Astrocyte (in vitro differentiated cells and primary cell): Measurements from ENCODE around the gene ZNF628.

Experiments used
- CTCF ChIP-seq: IDR thresholded peaks from 2 replicates; pipeline ENCODE4 v1.5.1; 2011; ENCODE audit warnings: low read depth, mild to moderate bottlenecking, inconsistent platforms, low read length, moderate library complexity; ENCODE audit not compliant: insufficient read depth
- EZH2 ChIP-seq: IDR thresholded peaks from 2 replicates; pipeline ENCODE4 v1.6.1; 2012; ENCODE audit warnings: mild to moderate bottlenecking, low read length, inconsistent platforms; ENCODE audit not compliant: insufficient read depth

GRCh38 chr19:55466241-55466614 lies 10.2 kb upstream of the ZNF628 start:
- TF ChIP-seq CTCF: no peak
- TF ChIP-seq EZH2: no peak
